Activated naive CD8-positive, alpha-beta T cell treated with anti-CD3 and anti-CD28 coated beads for 36 hours (primary cell): ENCODE measurements around the gene ADAMTS10. TPM values are rescaled to one million over a fixed set of nuclear protein-coding genes. Genes with fewer than 3 reads are reported as not detected.
A peak's percentile ranks its signal among the peaks of the same experiment; 100 is the strongest.

Source experiments
- DNase-seq: peaks from one replicate; pipeline ENCODE4 v3.0.0; 2021
- H3K27ac Mint-ChIP-seq: one replicate; pipeline ENCODE4 v1.8.0; 2022; ENCODE audit warnings: mild to moderate bottlenecking, moderate library complexity, mixed read lengths
- H3K27me3 Mint-ChIP-seq: one replicate; pipeline ENCODE4 v1.8.0; 2022; ENCODE audit warnings: mild to moderate bottlenecking, mixed read lengths
- H3K36me3 Mint-ChIP-seq: one replicate; pipeline ENCODE4 v1.8.0; 2021; ENCODE audit warnings: mild to moderate bottlenecking, mixed read lengths
- H3K4me1 Mint-ChIP-seq: one replicate; pipeline ENCODE4 v1.8.0; 2021; ENCODE audit warnings: mixed read lengths
- H3K4me3 Mint-ChIP-seq: one replicate; pipeline ENCODE4 v1.8.0; 2022; ENCODE audit warnings: mild to moderate bottlenecking, moderate library complexity, mixed read lengths
- H3K9me3 Mint-ChIP-seq: one replicate; pipeline ENCODE4 v1.8.0; 2022; ENCODE audit warnings: mixed read lengths
- total RNA-seq, 2 experiments: library from RNA; stranded (reverse); gene quantifications; one replicate each; pipeline ENCODE4 v1.2.3, GENCODE V29; 2021

ADAMTS10 gene
- total RNA-seq, 2 experiments from 2014 or later: 3.7 to 4.1 TPM

- H3K4me3 Mint-ChIP-seq: no peak overlapping the region
- H3K36me3 Mint-ChIP-seq: no peaks in the 10 kb centered on the region
Measured at GRCh38 chr19:8612807-8613171, 2.3 kb upstream of the ADAMTS10 start.

GRCh38 chr19:8611877-8612806 lies 1.6 kb upstream of the ADAMTS10 start:
- peaks cover 28% of the 10 kb centered on the region for H3K4me1 Mint-ChIP-seq
- no peaks in the 10 kb centered on the region for H3K9me3 Mint-ChIP-seq
- no peak for DNase-seq
- no peaks in the 10 kb centered on the region for H3K36me3 Mint-ChIP-seq
- H3K4me3 Mint-ChIP-seq: peak overlapping the region; percentile 50
- H3K27ac Mint-ChIP-seq: peak overlapping the region; percentile 56
- no peaks in the 10 kb centered on the region for H3K27me3 Mint-ChIP-seq

More at GRCh38 chr19:8612807-8613171, 2.3 kb upstream of the ADAMTS10 start:
- peaks cover 28% of the 10 kb centered on the region for H3K4me1 Mint-ChIP-seq
- no peaks in the 10 kb centered on the region for H3K9me3 Mint-ChIP-seq
- H3K27ac Mint-ChIP-seq: peak overlapping the region; percentile 36
- H3K27me3 Mint-ChIP-seq: no peaks in the 10 kb centered on the region
- DNase-seq: peak; percentile 37

GRCh38 chr19:8611391-8611876 lies 919 bp upstream of the ADAMTS10 start:
- Mint-ChIP-seq H3K36me3 (peaks cover 5% of the 10 kb centered on the region), H3K4me1 (peaks cover 28% of the 10 kb centered on the region), H3K9me3 (no peaks in the 10 kb centered on the region), H3K27ac (no peak overlapping the region), H3K27me3 (no peaks in the 10 kb centered on the region), H3K4me3 (peak overlapping the region; percentile 37)
- peak; percentile 24 for DNase-seq

- no peak for DNase-seq
- Mint-ChIP-seq H3K36me3 (peaks cover 6% of the 10 kb centered on the region), H3K27ac (no peak overlapping the region), H3K9me3 (no peaks in the 10 kb centered on the region), H3K4me3 (no peak overlapping the region), H3K4me1 (peaks cover 28% of the 10 kb centered on the region), H3K27me3 (no peaks in the 10 kb centered on the region)
Measured at GRCh38 chr19:8610936-8611300, 403 bp upstream of the ADAMTS10 start.

- Mint-ChIP-seq H3K4me1 (peaks cover 19% of the 10 kb centered on the region), H3K27me3 (no peaks in the 10 kb centered on the region), H3K36me3 (peaks cover 16% of the 10 kb centered on the region), H3K9me3 (peaks cover 2% of the 10 kb centered on the region), H3K4me3 (peak overlapping the region; percentile 92), H3K27ac (peak overlapping the region; percentile 69)
- DNase-seq: peak; percentile 25
Measured at GRCh38 chr19:8609279-8610040, 1.1 kb downstream of the ADAMTS10 start.

GRCh38 chr19:8608941-8609278 lies 1.6 kb downstream of the ADAMTS10 start:
- peak overlapping the region; percentile 34 for H3K27ac Mint-ChIP-seq
- peaks cover 17% of the 10 kb centered on the region for H3K36me3 Mint-ChIP-seq
- no peaks in the 10 kb centered on the region for H3K27me3 Mint-ChIP-seq
- H3K9me3 Mint-ChIP-seq: peaks cover 2% of the 10 kb centered on the region
- H3K4me3 Mint-ChIP-seq: peak overlapping the region; percentile 63
- peaks cover 19% of the 10 kb centered on the region for H3K4me1 Mint-ChIP-seq
- no peak for DNase-seq

- H3K4me1 Mint-ChIP-seq: peaks cover 15% of the 10 kb centered on the region
- H3K27me3 Mint-ChIP-seq: no peaks in the 10 kb centered on the region
- peaks cover 2% of the 10 kb centered on the region for H3K9me3 Mint-ChIP-seq
- DNase-seq: no peak
- peaks cover 20% of the 10 kb centered on the region for H3K36me3 Mint-ChIP-seq
- H3K4me3 Mint-ChIP-seq: no peak overlapping the region
- no peak overlapping the region for H3K27ac Mint-ChIP-seq
Measured at GRCh38 chr19:8607386-8607785, 3.1 kb downstream of the ADAMTS10 start.

DNA sequence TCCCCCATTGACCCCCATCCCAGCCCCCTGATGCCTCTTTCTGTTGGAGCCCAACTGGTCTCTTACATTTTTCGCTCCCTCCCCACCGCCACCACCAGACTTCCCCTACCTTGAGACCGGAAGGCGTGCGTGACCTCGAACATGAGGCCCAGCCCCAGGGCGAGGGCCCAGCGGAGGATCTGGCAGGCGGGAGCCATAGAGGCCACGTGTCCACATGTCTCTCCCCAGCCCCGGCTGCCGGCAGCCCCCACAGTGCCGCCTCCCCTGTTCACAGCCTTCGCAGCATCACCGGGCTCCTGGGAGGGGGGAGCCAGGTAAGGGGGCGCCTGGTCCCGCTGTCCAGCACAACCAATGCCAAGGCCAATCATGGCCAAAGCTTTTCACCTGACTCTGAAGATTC lies 5.0 kb downstream of the ADAMTS10 start:
- Mint-ChIP-seq H3K27me3 (no peaks in the 10 kb centered on the region), H3K27ac (no peak overlapping the region), H3K36me3 (peaks cover 23% of the 10 kb centered on the region), H3K9me3 (peaks cover 2% of the 10 kb centered on the region), H3K4me3 (no peak overlapping the region), H3K4me1 (peaks cover 10% of the 10 kb centered on the region)
- DNase-seq: no peak

DNA sequence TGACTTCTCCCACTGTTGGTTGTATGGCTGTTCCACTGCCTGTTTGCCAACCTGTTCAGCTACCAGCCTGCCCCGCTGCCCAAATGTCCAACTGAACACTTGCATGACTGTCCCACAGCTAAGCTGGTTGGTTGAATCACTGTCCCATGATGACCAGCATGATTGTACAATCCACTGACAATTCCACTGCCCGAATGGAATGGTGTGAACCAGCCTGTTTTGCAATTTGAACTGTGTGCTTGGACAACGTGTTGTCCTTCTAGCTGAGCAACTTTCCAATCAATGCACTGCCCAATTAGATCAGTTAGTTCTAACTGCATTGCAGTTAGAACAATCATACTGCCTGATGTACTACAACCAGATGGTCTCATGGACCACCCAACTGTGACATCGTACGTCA lies 8.7 kb downstream of the ADAMTS10 start:
- DNase-seq: no peak
- peaks cover 24% of the 10 kb centered on the region for H3K36me3 Mint-ChIP-seq
- H3K27ac Mint-ChIP-seq: no peak overlapping the region
- peaks cover 2% of the 10 kb centered on the region for H3K9me3 Mint-ChIP-seq
- no peaks in the 10 kb centered on the region for H3K4me1 Mint-ChIP-seq
- no peak overlapping the region for H3K4me3 Mint-ChIP-seq
- no peaks in the 10 kb centered on the region for H3K27me3 Mint-ChIP-seq

GRCh38 chr19:8600816-8601215 lies 9.7 kb downstream of the ADAMTS10 start:
- Mint-ChIP-seq H3K36me3 (peaks cover 19% of the 10 kb centered on the region), H3K4me3 (no peak overlapping the region), H3K4me1 (no peaks in the 10 kb centered on the region), H3K27ac (no peak overlapping the region), H3K27me3 (no peaks in the 10 kb centered on the region), H3K9me3 (peaks cover 2% of the 10 kb centered on the region)
- DNase-seq: no peak

- Mint-ChIP-seq H3K27me3 (no peaks in the 10 kb centered on the region), H3K9me3 (peaks cover 2% of the 10 kb centered on the region), H3K27ac (no peak overlapping the region), H3K4me1 (peaks cover 3% of the 10 kb centered on the region), H3K36me3 (peaks cover 15% of the 10 kb centered on the region), H3K4me3 (no peak overlapping the region)
- no peak for DNase-seq
Measured at GRCh38 chr19:8600064-8600463, 10.5 kb downstream of the ADAMTS10 start.

DNA sequence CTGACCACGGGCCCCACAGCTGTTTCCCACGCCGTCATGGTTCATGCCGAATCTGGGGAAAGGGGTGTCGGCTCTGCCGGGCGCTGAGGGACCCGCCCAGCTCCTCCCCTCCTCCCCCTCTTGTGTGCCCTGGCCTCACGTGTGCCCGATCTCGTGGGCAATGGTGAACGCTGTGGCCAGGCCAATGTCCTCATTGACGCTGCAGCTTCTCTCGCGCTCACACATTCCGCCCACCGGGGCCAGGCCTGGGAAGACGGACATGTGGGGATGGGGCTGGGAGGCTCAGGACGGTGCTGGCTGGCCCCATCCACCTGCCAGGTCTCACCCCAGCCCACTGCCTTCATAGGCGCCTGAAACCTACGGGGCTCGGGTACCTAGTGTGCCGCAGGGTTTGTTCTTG lies 14.3 kb downstream of the ADAMTS10 start:
- Mint-ChIP-seq H3K4me3 (no peak overlapping the region), H3K9me3 (peaks cover 13% of the 10 kb centered on the region), H3K36me3 (peaks cover 14% of the 10 kb centered on the region), H3K27me3 (peaks cover 3% of the 10 kb centered on the region), H3K27ac (no peak overlapping the region), H3K4me1 (peaks cover 15% of the 10 kb centered on the region)
- DNase-seq: no peak

DNA sequence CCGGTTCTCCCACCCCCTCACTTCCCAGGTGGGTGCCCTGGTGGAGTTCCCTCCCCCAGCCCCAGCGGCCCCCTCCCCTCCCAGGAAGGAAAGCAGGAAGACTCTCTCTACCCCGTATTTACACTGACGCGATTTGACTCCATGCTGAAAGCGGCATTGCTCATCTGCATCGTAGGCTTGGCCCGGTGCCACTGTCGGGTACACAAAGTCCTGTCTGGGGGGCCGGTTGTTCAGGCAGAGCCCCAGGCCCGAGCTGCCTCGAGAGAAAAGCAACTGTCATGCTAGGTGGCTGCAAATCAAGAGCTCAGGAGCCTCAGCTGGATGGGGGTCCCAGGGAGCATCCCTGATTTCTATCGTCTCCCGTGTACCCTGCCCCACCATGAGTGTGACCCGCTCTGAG lies 14.9 kb downstream of the ADAMTS10 start:
- no peak for DNase-seq
- H3K27me3 Mint-ChIP-seq: peaks cover 3% of the 10 kb centered on the region
- peaks cover 13% of the 10 kb centered on the region for H3K9me3 Mint-ChIP-seq
- H3K4me3 Mint-ChIP-seq: no peak overlapping the region
- no peak overlapping the region for H3K27ac Mint-ChIP-seq
- H3K36me3 Mint-ChIP-seq: peaks cover 14% of the 10 kb centered on the region
- peaks cover 15% of the 10 kb centered on the region for H3K4me1 Mint-ChIP-seq

- Mint-ChIP-seq H3K27ac (no peak overlapping the region), H3K27me3 (peaks cover 3% of the 10 kb centered on the region), H3K9me3 (peaks cover 13% of the 10 kb centered on the region), H3K4me1 (peaks cover 15% of the 10 kb centered on the region), H3K36me3 (peaks cover 14% of the 10 kb centered on the region), H3K4me3 (peak overlapping the region; percentile 32)
- DNase-seq: no peak
Measured at GRCh38 chr19:8593931-8594330, 16.6 kb downstream of the ADAMTS10 start.

GRCh38 chr19:8592231-8593009 lies 18.1 kb downstream of the ADAMTS10 start:
- peaks cover 3% of the 10 kb centered on the region for H3K27me3 Mint-ChIP-seq
- H3K27ac Mint-ChIP-seq: no peak overlapping the region
- peak overlapping the region; percentile 81 for H3K4me3 Mint-ChIP-seq
- peak; percentile 94 for DNase-seq
- peaks cover 13% of the 10 kb centered on the region for H3K9me3 Mint-ChIP-seq
- H3K36me3 Mint-ChIP-seq: peaks cover 11% of the 10 kb centered on the region
- H3K4me1 Mint-ChIP-seq: peaks cover 15% of the 10 kb centered on the region
